ENCODE data around the gene AMH. TPM values are rescaled to one million over a fixed set of nuclear protein-coding genes. Genes with fewer than 3 reads are reported as not detected.

AMH gene
- total and polyA plus RNA-seq, 2 donors (not counting 1 experiment from before 2014, with no cell fraction given), result 0.03 to 0.33 TPM

DNA sequence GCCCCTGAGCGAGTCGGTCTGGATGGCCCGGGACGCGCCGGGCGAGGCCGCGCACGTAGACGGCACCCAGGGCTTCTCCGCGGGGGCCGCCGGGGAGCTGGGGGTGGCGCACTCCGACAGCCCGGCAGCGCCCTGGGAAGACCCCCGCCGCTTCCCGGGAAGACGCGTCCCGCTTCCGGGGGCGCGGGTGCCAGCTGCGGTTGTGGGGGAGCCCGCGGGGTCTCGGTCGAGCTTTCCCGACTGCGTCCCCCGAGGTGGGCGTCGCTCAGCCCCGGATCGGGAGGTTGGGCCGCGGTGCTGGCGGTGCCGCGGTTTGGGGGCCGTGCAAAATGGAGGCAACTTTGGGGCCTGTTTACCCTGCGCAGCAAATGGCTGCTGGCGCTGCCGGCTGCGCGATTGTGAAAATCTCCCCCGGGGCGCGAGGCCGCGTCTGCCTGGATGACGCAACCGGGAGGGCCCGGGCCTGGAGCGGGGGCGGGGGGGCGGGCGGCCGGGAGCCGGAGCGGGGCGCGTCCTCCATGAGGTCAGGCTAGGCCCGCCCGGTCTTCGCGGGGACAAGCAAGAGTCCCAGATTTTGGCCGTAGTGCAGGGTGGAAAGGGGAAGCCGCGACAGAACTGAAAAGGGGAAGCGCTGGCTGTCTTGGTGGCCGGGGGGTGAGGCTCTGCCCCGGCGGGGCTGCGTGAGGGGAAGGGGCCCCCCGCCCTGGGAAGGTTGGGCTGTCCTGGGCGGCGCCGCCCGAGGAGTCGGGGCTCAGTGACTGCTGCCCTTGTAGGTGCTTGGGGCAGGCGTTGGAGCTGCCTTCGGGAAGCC is 21.5 kb downstream of the AMH start:
- peak; percentile 82 to 89 for DNase-seq (ENCODE audit: low read depth in 2 of 2)
- Histone ChIP-seq H3K79me2 (ENCODE audit: control insufficient read depth, insufficient read depth, low read length) (peaks cover 57% of the 10 kb centered on the region), H3K27me3 (ENCODE audit: control insufficient read depth, insufficient read depth, low read length) (no peaks in the 10 kb centered on the region), H3K9ac (ENCODE audit: insufficient read depth, low read length) (peak overlapping the region; percentile 97), H3K4me1 (ENCODE audit: control insufficient read depth, extremely low read depth, insufficient read depth, low read length) (peaks cover 17% of the 10 kb centered on the region), H3K4me3 (replicated peaks in 1 of 4; ENCODE audit: control extremely low read depth in 1 of 4, insufficient read depth in 1 of 4, low read depth in 3 of 4, low read length in 4 of 4) (peak overlapping the region; percentile 66 to 99 (median 84)), H3K9me3 (ENCODE audit: control insufficient read depth, insufficient read depth, low read depth, low read length) (no peaks in the 10 kb centered on the region), H4K20me1 (ENCODE audit: control insufficient read depth, extremely low read depth, insufficient read depth, low read length) (peaks cover 4% of the 10 kb centered on the region), H3K4me2 (ENCODE audit: extremely low read depth, insufficient read depth, low read length) (peak overlapping the region; percentile 42), H3K36me3 (ENCODE audit: control insufficient read depth, insufficient read depth, low read length) (peaks cover 20% of the 10 kb centered on the region), H3K27ac (ENCODE audit: insufficient read depth, low read length) (peak overlapping the region; percentile 95), H2AFZ (ENCODE audit: low read length) (no peak overlapping the region)
- TF ChIP-seq EZH2 (IDR thresholded peaks at IDR 0.05; ENCODE audit: low read length, missing control alignments), result no peak
- TF ChIP-seq, protein P1, sequence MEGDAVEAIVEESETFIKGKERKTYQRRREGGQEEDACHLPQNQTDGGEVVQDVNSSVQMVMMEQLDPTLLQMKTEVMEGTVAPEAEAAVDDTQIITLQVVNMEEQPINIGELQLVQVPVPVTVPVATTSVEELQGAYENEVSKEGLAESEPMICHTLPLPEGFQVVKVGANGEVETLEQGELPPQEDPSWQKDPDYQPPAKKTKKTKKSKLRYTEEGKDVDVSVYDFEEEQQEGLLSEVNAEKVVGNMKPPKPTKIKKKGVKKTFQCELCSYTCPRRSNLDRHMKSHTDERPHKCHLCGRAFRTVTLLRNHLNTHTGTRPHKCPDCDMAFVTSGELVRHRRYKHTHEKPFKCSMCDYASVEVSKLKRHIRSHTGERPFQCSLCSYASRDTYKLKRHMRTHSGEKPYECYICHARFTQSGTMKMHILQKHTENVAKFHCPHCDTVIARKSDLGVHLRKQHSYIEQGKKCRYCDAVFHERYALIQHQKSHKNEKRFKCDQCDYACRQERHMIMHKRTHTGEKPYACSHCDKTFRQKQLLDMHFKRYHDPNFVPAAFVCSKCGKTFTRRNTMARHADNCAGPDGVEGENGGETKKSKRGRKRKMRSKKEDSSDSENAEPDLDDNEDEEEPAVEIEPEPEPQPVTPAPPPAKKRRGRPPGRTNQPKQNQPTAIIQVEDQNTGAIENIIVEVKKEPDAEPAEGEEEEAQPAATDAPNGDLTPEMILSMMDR (conservative IDR thresholded peaks at IDR 0.05 in 1 of 2, IDR thresholded peaks at IDR 0.05 in 1 of 2; ENCODE audit: low read depth in 1 of 2, low read length in 2 of 2), result no peak

GRCh38 chr19:2271234-2272103 is 22.3 kb downstream of the AMH start:
- peaks cover 20% of the 10 kb centered on the region for H3K36me3 ChIP-seq (ENCODE audit: control insufficient read depth, insufficient read depth, low read length)
- peak overlapping the region; percentile 97 for H3K9ac ChIP-seq (ENCODE audit: insufficient read depth, low read length)
- TF ChIP-seq EZH2 (IDR thresholded peaks at IDR 0.05; ENCODE audit: low read length, missing control alignments), result no peak
- TF ChIP-seq, protein P1 (conservative IDR thresholded peaks at IDR 0.05 in 1 of 2, IDR thresholded peaks at IDR 0.05 in 1 of 2; ENCODE audit: low read depth in 1 of 2, low read length in 2 of 2), result no peak
- peak overlapping the region; percentile 88 for H3K27ac ChIP-seq (ENCODE audit: insufficient read depth, low read length)
- peak overlapping the region; percentile 47 to 99 (median 84) for H3K4me3 ChIP-seq (replicated peaks in 1 of 4; ENCODE audit: control extremely low read depth in 1 of 4, insufficient read depth in 1 of 4, low read depth in 3 of 4, low read length in 4 of 4)
- no peaks in the 10 kb centered on the region for H3K9me3 ChIP-seq (ENCODE audit: control insufficient read depth, insufficient read depth, low read depth, low read length)
- no peak overlapping the region for H2AFZ ChIP-seq (ENCODE audit: low read length)
- peak; percentile 61 to 87 for DNase-seq (ENCODE audit: low read depth in 2 of 2)
- H4K20me1 ChIP-seq (ENCODE audit: control insufficient read depth, extremely low read depth, insufficient read depth, low read length), result peaks cover 4% of the 10 kb centered on the region
- H3K27me3 ChIP-seq (ENCODE audit: control insufficient read depth, insufficient read depth, low read length), result no peaks in the 10 kb centered on the region
- peaks cover 14% of the 10 kb centered on the region for H3K4me1 ChIP-seq (ENCODE audit: control insufficient read depth, extremely low read depth, insufficient read depth, low read length)
- peak overlapping the region; percentile 42 for H3K4me2 ChIP-seq (ENCODE audit: extremely low read depth, insufficient read depth, low read length)
- peaks cover 57% of the 10 kb centered on the region for H3K79me2 ChIP-seq (ENCODE audit: control insufficient read depth, insufficient read depth, low read length)

All from fibroblast of lung (primary cell).